Dendritic cell treated with granulocyte-macrophage colony-stimulating factor and Interleukin-4, amounts not matched to agents 40 ng/mL and 50 ng/mL, for 4 days (primary cell): ENCODE data around the gene MKX.
A peak's percentile ranks its signal among the peaks of the same experiment; 100 is the strongest.

Experiments used
- H3K27ac Mint-ChIP-seq: one replicate; pipeline ENCODE4 v1.8.0; 2022; ENCODE audit warnings: mild to moderate bottlenecking, mixed read lengths
- H3K27me3 Mint-ChIP-seq: one replicate; pipeline ENCODE4 v1.8.0; 2022; ENCODE audit warnings: mild to moderate bottlenecking, mixed read lengths
- H3K36me3 Mint-ChIP-seq: one replicate; pipeline ENCODE4 v1.8.0; 2022; ENCODE audit warnings: low read depth, mixed read lengths
- H3K4me1 Mint-ChIP-seq: one replicate; pipeline ENCODE4 v1.8.0; 2022; ENCODE audit warnings: low read depth, mixed read lengths
- H3K4me3 Mint-ChIP-seq: one replicate; pipeline ENCODE4 v1.8.0; 2022; ENCODE audit warnings: mild to moderate bottlenecking, moderate library complexity, mixed read lengths
- H3K9me3 Mint-ChIP-seq: one replicate; pipeline ENCODE4 v1.8.0; 2022; ENCODE audit warnings: mixed read lengths
- intact Hi-C: fragments of 100-400 bp; cut with micrococcal nuclease; formaldehyde crosslinking; loops from one replicate; pipeline ENCODE4 v1.15.0; 2022

The MKX gene, protein sequence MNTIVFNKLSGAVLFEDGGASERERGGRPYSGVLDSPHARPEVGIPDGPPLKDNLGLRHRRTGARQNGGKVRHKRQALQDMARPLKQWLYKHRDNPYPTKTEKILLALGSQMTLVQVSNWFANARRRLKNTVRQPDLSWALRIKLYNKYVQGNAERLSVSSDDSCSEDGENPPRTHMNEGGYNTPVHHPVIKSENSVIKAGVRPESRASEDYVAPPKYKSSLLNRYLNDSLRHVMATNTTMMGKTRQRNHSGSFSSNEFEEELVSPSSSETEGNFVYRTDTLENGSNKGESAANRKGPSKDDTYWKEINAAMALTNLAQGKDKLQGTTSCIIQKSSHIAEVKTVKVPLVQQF

DNA sequence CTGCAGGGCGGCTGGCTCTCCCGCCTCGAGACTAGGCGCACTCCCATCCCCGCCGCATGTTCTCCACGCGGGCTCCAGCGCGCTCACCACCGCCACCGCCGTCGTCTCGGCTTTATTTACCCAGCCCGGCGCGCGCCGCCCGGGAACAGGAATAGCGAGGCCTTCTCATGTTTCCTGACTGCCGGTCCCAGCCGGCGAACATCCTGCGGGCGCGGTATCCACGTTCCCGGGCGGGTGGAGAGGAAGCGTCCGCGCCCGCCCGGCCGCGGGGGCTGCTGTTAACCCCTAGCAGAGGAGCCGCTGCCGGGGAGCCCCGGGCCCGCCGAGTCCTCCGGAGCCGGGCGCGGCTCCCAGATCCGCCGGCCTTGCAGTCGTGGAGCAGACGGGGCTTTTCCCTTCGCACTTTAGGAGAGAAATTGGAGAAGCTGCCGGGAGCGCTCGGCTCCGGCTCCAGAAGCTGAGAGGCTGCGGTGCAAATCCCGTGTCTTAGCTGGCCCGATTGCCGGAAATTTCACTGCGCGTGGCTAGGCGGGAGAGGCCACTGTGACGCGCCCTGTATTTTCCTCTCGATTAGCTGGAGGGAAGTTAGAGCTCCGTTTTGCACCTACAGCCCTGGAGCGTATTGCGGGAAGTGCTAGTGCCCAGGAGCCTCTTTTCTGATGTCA lies at the start of gene MKX:
Gene MKX (minus strand): TSS at position 88 of the 665 bp plus-strand sequence. CDS start 2,404 bp downstream, outside the sequence.
- intact Hi-C loops, result loop anchor here (10.0 kb wide), 1 partner anchor 649 kb away; no protein-coding TSS in a partner anchor
- H3K36me3 Mint-ChIP-seq, result no peaks in the 10 kb centered on the region
- no peaks in the 10 kb centered on the region for H3K9me3 Mint-ChIP-seq
- peak within 1 kb of the TSS; percentile 78 for H3K4me3 Mint-ChIP-seq
- no peak within 1 kb of the TSS for H3K27ac Mint-ChIP-seq
- peaks cover 84% of the 10 kb centered on the region for H3K27me3 Mint-ChIP-seq
- peaks cover 52% of the 10 kb centered on the region for H3K4me1 Mint-ChIP-seq

DNA sequence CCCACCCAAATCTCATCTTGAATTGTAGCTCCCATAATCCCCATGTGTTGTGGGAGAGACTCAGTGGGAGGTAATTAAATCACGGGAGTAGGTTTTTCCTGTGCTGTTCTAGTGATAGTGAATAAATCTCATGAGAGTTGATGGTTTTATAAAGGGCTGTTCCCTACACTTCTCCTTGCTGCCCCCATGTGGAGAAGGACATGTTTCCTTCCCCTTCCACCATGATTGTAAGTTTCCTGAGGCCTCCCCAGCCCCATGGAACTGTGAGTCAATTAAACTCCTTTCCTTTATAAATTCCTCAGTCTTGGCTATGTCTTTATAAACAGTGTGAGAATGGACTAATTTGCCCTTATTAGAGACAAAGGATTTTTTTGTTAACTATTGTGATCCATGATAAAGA lies 48.5 kb upstream of the MKX start:
- Mint-ChIP-seq H3K4me3 (no peak overlapping the region), H3K27me3 (peaks cover 10% of the 10 kb centered on the region), H3K27ac (no peak overlapping the region), H3K36me3 (no peaks in the 10 kb centered on the region), H3K4me1 (no peaks in the 10 kb centered on the region), H3K9me3 (peaks cover 8% of the 10 kb centered on the region)
- intact Hi-C loops, result no loop called here

DNA sequence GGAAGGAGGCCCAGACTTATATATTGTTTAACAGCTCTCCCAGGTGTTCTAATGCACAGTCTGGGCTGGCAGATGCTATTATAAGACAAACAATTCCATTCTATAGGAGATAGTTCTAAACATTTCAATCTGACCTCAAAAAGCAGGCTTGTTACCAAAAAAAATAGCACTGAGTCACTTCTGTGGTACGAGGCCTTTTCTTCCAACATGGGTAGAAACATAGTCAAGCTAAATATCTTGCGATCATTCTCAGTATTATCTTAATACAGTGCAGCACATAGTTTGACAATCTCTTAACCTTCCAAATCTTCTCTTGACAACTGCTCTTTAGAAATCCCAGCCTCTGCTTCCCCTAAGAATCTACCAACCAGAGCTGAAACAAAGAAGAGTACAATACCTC lies 46.6 kb upstream of the MKX start:
- H3K9me3 Mint-ChIP-seq, result peaks cover 8% of the 10 kb centered on the region
- no peak overlapping the region for H3K27ac Mint-ChIP-seq
- no peaks in the 10 kb centered on the region for H3K36me3 Mint-ChIP-seq
- H3K4me3 Mint-ChIP-seq, result no peak overlapping the region
- H3K27me3 Mint-ChIP-seq, result peaks cover 9% of the 10 kb centered on the region
- no peaks in the 10 kb centered on the region for H3K4me1 Mint-ChIP-seq
- intact Hi-C loops, result no loop called here

DNA sequence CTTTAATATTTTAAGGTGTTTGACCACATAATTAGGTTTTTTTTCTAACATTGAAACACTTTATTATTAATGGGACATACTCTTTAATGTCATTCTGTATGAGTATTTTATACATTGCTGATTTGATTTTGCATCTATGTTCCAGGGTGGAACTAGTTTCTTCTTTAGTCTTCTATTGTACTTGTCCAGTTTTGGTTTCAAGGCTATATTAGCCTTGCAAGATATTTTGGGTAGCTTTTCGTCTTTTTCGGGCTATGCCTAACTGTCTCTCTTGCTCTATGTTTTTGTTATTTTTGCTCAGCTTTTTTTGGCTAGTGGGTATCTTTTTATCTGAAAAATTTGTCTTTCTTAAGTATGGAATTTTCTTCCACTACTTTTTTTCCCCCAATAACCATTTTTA lies 38.7 kb upstream of the MKX start:
- H3K27me3 Mint-ChIP-seq, result peaks cover 7% of the 10 kb centered on the region
- H3K36me3 Mint-ChIP-seq, result no peaks in the 10 kb centered on the region

DNA sequence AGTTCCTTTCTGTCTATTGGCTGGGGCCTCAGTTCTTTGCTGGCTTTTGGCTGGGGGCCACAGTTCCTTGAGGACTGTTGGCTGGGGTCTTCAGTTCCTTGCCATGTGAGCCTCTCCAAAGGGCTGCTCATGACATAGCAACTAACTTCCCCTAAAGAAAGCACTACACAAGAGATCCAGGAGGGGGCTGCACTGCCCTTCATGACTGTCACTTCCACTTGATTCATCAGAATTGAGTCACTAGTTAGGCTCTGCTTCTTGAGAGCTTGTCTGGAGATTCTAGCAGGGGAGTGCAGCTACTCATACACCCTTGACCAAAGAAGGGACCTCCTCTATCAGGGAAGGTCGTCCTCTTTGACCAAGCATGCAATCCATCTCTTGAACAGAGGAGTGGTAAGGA lies 38.0 kb upstream of the MKX start:
- Mint-ChIP-seq H3K27ac (no peak overlapping the region), H3K36me3 (no peaks in the 10 kb centered on the region), H3K9me3 (no peaks in the 10 kb centered on the region), H3K27me3 (peaks cover 7% of the 10 kb centered on the region), H3K4me3 (no peak overlapping the region), H3K4me1 (no peaks in the 10 kb centered on the region)
- intact Hi-C loops, result loop anchor here (1.0 to 10.0 kb wide), 3 partner anchors 396 to 601 kb away; no protein-coding TSS in a partner anchor

More for the DNA sequence above, 38.7 kb upstream of the MKX start:
- H3K4me3 Mint-ChIP-seq, result no peak overlapping the region
- H3K4me1 Mint-ChIP-seq, result no peaks in the 10 kb centered on the region
- H3K9me3 Mint-ChIP-seq, result no peaks in the 10 kb centered on the region
- no peak overlapping the region for H3K27ac Mint-ChIP-seq
- intact Hi-C loops, result loop anchor here (1.0 to 10.0 kb wide), 2 partner anchors 395 to 601 kb away; no protein-coding TSS in a partner anchor

DNA sequence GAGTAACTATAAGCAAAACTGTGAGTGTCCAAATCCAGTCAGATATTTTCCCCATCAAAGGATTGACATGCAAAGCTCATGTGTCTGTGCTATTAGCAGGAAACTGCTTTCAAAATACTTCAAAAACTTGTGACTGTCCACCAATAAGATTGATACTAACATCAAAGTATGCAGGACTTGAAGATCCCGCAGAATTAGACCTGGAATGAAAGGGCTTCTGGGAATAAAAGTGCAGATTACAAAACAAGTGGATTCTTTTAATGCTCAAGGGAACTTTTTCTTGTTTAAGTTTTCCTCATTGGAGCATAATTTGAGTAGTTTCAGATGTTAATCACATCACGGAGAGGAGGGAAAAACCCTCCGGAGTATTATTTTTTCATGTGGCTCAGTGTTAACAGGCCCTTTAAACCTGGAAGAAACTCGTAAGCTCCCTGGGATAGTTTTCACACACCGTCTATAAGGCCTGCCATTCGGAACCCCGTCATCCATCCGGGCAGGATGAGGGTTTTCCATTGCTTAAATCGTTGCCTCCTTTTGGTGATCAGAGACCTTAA lies 33.9 kb upstream of the MKX start:
- no peak overlapping the region for H3K4me3 Mint-ChIP-seq
- H3K27me3 Mint-ChIP-seq, result peaks cover 6% of the 10 kb centered on the region
- H3K9me3 Mint-ChIP-seq, result no peaks in the 10 kb centered on the region
- H3K36me3 Mint-ChIP-seq, result no peaks in the 10 kb centered on the region
- no peaks in the 10 kb centered on the region for H3K4me1 Mint-ChIP-seq
- intact Hi-C loops, result loop anchor here (10.0 kb wide), 1 partner anchor 605 kb away; no protein-coding TSS in a partner anchor
- H3K27ac Mint-ChIP-seq, result no peak overlapping the region

DNA sequence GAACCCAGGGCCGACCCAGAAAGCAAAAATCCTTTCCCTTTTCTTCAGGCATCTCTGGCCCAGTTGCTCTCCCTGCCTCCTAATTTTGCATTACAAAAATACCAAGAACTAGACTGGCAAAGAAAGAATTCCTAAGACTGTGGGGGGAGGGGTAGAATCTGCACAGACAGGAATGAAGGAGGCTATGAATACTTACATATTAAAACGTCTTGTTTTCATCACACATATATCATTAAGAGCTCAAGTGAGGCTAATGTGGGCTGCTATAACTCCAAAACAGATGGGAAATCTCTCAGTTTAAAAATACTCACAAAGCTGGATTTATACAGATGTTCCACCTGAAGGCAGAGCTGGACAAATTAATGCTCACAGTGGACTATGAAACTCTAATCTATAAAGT lies 29.2 kb upstream of the MKX start:
- Mint-ChIP-seq H3K4me1 (no peaks in the 10 kb centered on the region), H3K27ac (no peak overlapping the region), H3K4me3 (no peak overlapping the region), H3K36me3 (no peaks in the 10 kb centered on the region), H3K27me3 (peaks cover 11% of the 10 kb centered on the region), H3K9me3 (no peaks in the 10 kb centered on the region)
- intact Hi-C loops, result no loop called here

DNA sequence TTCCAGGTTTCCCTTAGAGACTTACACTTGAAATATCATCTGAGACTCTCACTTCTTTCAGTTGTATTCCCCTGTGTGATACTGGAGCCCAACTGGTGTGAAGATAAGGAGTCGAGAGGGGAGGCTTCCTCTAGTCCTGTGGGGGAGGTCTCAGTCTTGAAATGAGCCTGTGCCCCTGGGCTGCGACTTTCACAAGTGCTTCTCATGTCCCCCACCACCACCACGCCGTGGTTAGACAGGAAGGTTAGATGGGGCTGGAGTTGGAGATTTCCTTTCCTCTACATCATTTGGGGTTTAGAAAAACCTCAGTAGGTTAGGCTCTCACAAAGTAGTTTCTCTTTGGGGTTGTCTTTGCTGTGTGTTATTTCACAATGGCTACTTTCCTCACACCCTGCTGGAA lies 25.6 kb upstream of the MKX start:
- H3K9me3 Mint-ChIP-seq, result no peaks in the 10 kb centered on the region
- peaks cover 15% of the 10 kb centered on the region for H3K27me3 Mint-ChIP-seq
- no peak overlapping the region for H3K27ac Mint-ChIP-seq
- no peaks in the 10 kb centered on the region for H3K36me3 Mint-ChIP-seq
- H3K4me3 Mint-ChIP-seq, result no peak overlapping the region
- intact Hi-C loops, result no loop called here
- H3K4me1 Mint-ChIP-seq, result no peaks in the 10 kb centered on the region

DNA sequence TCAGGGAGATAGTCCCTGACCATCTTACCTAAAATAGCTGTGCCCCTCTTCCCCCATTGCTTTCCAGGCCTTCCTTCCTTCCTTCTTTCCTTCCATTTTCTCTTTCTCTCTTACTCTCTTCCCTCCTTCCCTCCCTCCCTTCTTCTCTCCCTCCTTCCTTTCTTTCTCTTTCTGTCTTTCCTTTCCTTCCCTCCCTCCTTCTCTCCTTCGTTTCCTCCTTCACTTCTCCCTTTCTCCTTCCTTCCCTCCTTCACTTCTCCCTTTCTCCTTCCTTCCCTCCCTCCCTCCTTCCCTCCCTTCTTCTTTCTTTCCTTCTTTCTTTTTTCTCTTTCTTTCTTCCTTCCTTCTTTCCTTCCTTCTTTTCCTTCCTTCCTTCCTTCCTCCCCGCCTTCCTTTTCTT lies 24.6 kb upstream of the MKX start:
- Mint-ChIP-seq H3K9me3 (no peaks in the 10 kb centered on the region), H3K27me3 (peaks cover 13% of the 10 kb centered on the region), H3K36me3 (no peaks in the 10 kb centered on the region), H3K27ac (no peak overlapping the region), H3K4me1 (no peaks in the 10 kb centered on the region), H3K4me3 (no peak overlapping the region)
- intact Hi-C loops, result no loop called here

DNA sequence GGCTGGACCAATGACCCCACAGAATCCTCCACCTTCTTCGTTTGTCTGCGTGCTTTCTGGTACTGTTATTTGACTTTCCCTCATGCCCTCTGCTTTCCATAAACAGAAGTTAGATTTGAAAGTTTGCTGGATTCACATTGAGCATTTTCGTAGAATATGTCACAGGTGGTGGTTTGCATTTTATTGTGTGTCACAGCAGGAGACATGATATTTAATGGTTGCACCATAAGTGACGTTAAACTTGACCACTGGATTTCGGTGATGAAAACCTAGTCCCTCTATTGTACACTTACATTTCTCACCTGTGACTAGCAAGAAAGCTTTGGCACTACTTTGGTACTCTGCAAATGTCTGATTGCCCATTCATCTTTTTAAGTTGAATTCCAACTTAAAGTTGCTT lies 15.2 kb upstream of the MKX start:
- Mint-ChIP-seq H3K36me3 (no peaks in the 10 kb centered on the region), H3K9me3 (no peaks in the 10 kb centered on the region), H3K27me3 (peaks cover 3% of the 10 kb centered on the region), H3K4me3 (no peak overlapping the region), H3K4me1 (no peaks in the 10 kb centered on the region), H3K27ac (no peak overlapping the region)
- intact Hi-C loops, result no loop called here

DNA sequence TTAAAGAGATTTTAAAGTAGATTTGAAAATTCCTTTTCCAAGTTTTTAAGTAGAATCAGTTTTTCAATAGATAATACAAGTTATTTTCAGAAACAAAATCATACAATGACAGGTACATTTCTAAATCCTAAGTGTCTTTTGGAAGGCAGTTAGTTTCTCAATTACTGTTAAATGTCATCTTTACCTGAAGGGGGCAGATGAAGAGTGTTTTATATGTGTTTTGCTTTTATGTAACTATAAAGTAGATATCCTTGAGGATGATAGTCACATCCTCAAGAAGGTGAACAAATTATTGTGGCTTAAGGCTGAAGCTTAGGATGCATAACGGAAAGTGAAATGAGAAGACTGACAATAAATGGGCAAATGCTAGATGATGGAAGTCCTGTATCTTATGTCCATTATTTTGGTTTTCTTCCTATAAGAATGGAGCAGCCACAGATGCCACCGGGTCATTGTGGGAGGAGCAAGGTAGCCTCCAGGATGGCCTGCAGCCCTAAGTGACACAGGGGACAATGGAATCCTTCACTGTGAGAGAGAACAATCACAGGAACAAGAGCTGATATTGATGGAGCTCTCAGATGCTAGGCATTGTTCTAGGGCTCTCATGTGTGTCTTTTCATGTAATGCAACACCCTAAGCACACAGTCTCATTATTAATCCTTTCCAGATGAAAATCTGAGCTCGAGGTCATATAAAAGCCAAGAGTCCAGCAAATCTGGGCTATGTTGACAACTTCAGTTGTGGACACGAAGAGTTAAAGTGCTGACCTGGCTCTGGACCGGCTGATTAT lies 14.1 kb upstream of the MKX start:
- Mint-ChIP-seq H3K27me3 (peaks cover 3% of the 10 kb centered on the region), H3K27ac (no peak overlapping the region), H3K4me3 (no peak overlapping the region), H3K9me3 (no peaks in the 10 kb centered on the region), H3K4me1 (no peaks in the 10 kb centered on the region), H3K36me3 (no peaks in the 10 kb centered on the region)
- intact Hi-C loops, result no loop called here

DNA sequence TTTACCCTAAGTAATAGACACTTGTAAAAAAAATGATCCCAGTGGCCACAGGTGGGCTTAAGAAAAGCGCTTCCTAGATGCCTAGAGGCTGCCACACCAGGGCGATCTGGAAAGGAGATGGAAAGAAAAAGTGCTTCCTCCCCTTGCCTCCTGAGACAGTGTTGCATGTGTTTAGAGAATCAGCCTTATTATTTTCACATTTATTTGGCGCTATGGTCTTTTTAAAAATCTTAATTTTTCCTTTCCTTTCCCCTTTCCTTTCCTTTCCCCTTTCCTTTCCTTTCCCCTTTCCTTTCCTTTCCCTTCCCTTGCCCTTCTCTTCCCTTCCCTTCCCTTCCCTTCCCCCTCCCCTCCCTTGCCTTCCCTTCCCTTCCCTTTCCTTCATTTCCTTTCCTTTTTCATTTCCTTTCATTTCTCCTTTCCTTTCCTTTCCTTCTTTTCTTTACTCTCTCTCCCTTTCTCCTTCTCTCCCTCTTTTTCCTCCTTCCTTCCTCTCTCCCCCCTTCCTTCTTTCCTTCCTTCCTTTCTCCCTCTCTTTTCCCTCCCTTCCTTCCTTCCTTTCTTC lies 7.1 kb upstream of the MKX start:
- intact Hi-C loops, result no loop called here
- no peak overlapping the region for H3K27ac Mint-ChIP-seq
- no peaks in the 10 kb centered on the region for H3K4me1 Mint-ChIP-seq
- H3K36me3 Mint-ChIP-seq, result no peaks in the 10 kb centered on the region
- no peaks in the 10 kb centered on the region for H3K9me3 Mint-ChIP-seq
- H3K27me3 Mint-ChIP-seq, result peaks cover 51% of the 10 kb centered on the region
- no peak overlapping the region for H3K4me3 Mint-ChIP-seq

DNA sequence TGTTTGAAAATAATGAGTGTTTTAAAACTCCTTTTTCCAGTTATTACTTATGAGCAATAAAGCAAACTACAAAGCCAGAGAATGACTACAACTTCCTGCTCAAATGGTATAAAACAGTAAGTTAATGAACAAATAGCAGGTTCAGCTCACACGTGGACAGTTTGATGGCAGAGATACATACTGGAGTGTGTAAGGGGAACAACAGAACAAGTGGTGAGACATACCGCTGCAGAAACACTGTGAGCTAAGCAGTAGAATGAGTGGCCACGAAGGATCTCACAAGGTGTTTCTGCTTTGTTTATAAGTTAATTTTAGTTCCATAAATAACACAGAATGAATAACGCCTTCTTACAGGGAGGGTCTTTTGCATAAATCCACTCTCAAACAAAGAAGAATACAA lies 3.0 kb upstream of the MKX start:
- H3K4me3 Mint-ChIP-seq, result no peak overlapping the region
- no peak overlapping the region for H3K27ac Mint-ChIP-seq
- H3K36me3 Mint-ChIP-seq, result no peaks in the 10 kb centered on the region
- intact Hi-C loops, result loop anchor here (10.0 kb wide), 1 partner anchor 646 kb away; no protein-coding TSS in a partner anchor
- H3K27me3 Mint-ChIP-seq, result peaks cover 86% of the 10 kb centered on the region
- no peaks in the 10 kb centered on the region for H3K9me3 Mint-ChIP-seq
- H3K4me1 Mint-ChIP-seq, result peaks cover 36% of the 10 kb centered on the region
